DOHH2 (cell line): ENCODE results near the gene PROB1.
A peak's percentile ranks its signal among the peaks of the same experiment; 100 is the strongest.
"Not testable (repeated sequence)": the region's sequence is repeated elsewhere in the genome, so short reads cannot be mapped to it uniquely, and the experiment has no call there.

Source experiments
- H3F3A ChIP-seq: fragments of 200-600 bp; sonication (generic), shearing (Covaris generic); 2 replicates; pipeline ENCODE4 v1.6.0; 2016; ENCODE audit warnings: antibody characterized with exemption, mild to moderate bottlenecking; ENCODE audit not compliant: control insufficient read depth, insufficient read depth
- H3K27ac ChIP-seq: fragments of 200-600 bp; sonication (generic); 2 replicates; pipeline ENCODE4 v1.5.1; 2014; ENCODE audit warnings: low read depth, mild to moderate bottlenecking, low read length, moderate library complexity
- H3K27me3 ChIP-seq: fragments of 200-600 bp; sonication (generic); 2 replicates; pipeline ENCODE4 v1.6.1; 2014; ENCODE audit warnings: mild to moderate bottlenecking, low read length, mixed read lengths; ENCODE audit not compliant: control insufficient read depth
- H3K36me3 ChIP-seq: fragments of 200-600 bp; sonication (generic); 2 replicates; pipeline ENCODE4 v1.6.1; 2014; ENCODE audit warnings: mild to moderate bottlenecking, low read length, moderate library complexity, mixed read lengths; ENCODE audit not compliant: control insufficient read depth
- H3K4me1 ChIP-seq: fragments of 200-600 bp; sonication (generic); 2 replicates; pipeline ENCODE4 v1.6.1; 2014; ENCODE audit warnings: mild to moderate bottlenecking, low read length, mixed read lengths; ENCODE audit not compliant: control insufficient read depth
- H3K4me2 ChIP-seq: fragments of 200-600 bp; sonication (generic); 2 replicates; pipeline ENCODE4 v1.6.0; 2014; ENCODE audit warnings: mild to moderate bottlenecking, low read length, moderate library complexity
- H3K4me3 ChIP-seq: fragments of 200-600 bp; sonication (generic); 2 replicates; pipeline ENCODE4 v1.5.1; 2014; ENCODE audit warnings: mild to moderate bottlenecking, low read length, mixed read lengths
- H3K79me2 ChIP-seq: fragments of 200-600 bp; sonication (generic); 2 replicates; pipeline ENCODE4 v1.6.1; 2014; ENCODE audit warnings: mild to moderate bottlenecking, low read length, mixed read lengths; ENCODE audit not compliant: control insufficient read depth
- H3K9me2 ChIP-seq: fragments of 200-600 bp; sonication (generic); replicated peaks from 2 replicates; pipeline ENCODE4 v1.6.1; 2014; ENCODE audit warnings: mild to moderate bottlenecking, low read length, mixed read lengths; ENCODE audit not compliant: control insufficient read depth
- H3K9me3 ChIP-seq: fragments of 200-600 bp; sonication (generic); 2 replicates; pipeline ENCODE4 v1.6.1; 2014; ENCODE audit warnings: antibody characterized with exemption, low read length, mixed read lengths; ENCODE audit not compliant: control insufficient read depth, insufficient read depth
- H4K20me1 ChIP-seq: fragments of 200-600 bp; sonication (generic); 2 replicates; pipeline ENCODE4 v1.6.0; 2014; ENCODE audit warnings: low read depth, mild to moderate bottlenecking, antibody characterized with exemption, low read length, moderate library complexity; ENCODE audit not compliant: control insufficient read depth, insufficient read depth
- EZH2phosphoT487 ChIP-seq: fragments of 200-600 bp; sonication (generic); IDR thresholded peaks from 2 replicates; pipeline ENCODE4 v1.6.1; 2017; ENCODE audit warnings: borderline replicate concordance, mild to moderate bottlenecking, antibody characterized with exemption, low read length, moderate library complexity, mixed read lengths
- TF ChIP-seq, protein P1 (sequence below): fragments of 200-600 bp; sonication (generic); IDR thresholded peaks from one replicate; pipeline ENCODE4 v1.5.1; 2014; ENCODE audit warnings: antibody characterized with exemption, mild to moderate bottlenecking, low read depth, low read length; ENCODE audit not compliant: poor library complexity, severe bottlenecking

PROB1 gene

DNA sequence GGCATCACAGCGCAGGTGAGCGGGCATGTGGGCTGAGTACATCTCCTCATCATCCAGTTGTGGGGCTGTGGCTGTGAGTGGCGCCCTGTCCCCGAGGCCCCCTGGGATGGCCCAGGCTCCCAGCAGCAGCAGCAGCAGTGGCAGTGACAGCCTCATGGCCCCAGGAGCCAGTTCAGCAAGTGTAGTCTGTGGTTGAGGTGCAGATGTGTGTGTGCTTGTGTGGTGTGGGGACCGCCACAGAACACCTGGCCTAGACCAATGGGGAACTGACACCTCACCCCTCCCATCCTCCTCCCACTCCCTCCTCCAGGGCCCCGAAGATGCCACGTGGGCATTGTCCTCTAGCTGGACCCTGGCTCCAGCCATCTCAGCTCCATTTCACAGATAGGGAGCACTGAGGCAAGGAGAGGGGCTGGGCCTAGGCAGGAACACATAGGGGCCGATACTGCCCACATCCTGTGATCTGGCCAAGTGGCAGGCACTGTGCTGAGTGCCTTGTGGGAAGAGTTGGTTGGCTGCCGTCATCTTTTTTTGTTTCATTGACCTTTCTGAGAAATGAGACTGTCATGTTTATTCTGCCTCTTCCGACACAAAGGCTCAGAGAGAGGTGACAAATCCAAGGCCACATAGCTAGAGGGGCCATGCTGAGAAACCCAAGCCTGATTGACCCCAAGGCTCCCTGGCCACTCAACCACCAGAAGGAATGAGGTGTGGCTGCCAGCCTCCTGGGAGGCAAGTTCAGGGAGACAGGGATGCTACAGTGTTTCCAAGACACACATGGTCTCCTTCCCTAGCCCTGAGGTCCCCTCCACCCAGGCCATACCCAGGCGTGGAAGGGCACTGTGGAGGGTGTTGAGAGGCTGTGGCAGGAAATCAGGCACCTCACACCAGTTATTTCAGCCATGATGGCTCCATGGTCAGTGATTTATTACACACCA lies 4.9 kb downstream of the PROB1 start, which contains the start of gene MZB1:
Gene MZB1, minus strand, starts transcription at position 213 of the 938 bp plus-strand sequence. Its CDS starts 57 bp downstream, at position 156.
- no peak for TF ChIP-seq EZH2phosphoT487
- TF ChIP-seq, protein P1, sequence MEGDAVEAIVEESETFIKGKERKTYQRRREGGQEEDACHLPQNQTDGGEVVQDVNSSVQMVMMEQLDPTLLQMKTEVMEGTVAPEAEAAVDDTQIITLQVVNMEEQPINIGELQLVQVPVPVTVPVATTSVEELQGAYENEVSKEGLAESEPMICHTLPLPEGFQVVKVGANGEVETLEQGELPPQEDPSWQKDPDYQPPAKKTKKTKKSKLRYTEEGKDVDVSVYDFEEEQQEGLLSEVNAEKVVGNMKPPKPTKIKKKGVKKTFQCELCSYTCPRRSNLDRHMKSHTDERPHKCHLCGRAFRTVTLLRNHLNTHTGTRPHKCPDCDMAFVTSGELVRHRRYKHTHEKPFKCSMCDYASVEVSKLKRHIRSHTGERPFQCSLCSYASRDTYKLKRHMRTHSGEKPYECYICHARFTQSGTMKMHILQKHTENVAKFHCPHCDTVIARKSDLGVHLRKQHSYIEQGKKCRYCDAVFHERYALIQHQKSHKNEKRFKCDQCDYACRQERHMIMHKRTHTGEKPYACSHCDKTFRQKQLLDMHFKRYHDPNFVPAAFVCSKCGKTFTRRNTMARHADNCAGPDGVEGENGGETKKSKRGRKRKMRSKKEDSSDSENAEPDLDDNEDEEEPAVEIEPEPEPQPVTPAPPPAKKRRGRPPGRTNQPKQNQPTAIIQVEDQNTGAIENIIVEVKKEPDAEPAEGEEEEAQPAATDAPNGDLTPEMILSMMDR: no peak
- no peaks in the 10 kb centered on the region for H3K9me2 ChIP-seq
- H3K4me3 ChIP-seq: peak within 1 kb of the TSS; percentile 99
- peaks cover 48% of the 10 kb centered on the region for H3F3A ChIP-seq
- H3K4me1 ChIP-seq: peaks cover 74% of the 10 kb centered on the region
- H3K36me3 ChIP-seq: peaks cover 84% of the 10 kb centered on the region
- no peaks in the 10 kb centered on the region; the same call in 1 of the 2 replicates for H4K20me1 ChIP-seq
- peak within 1 kb of the TSS; percentile 99 for H3K27ac ChIP-seq
- H3K79me2 ChIP-seq: peaks cover 85% of the 10 kb centered on the region
- H3K9me3 ChIP-seq: no peaks in the 10 kb centered on the region
- no peaks in the 10 kb centered on the region for H3K27me3 ChIP-seq
- peak within 1 kb of the TSS; percentile 99 for H3K4me2 ChIP-seq

DNA sequence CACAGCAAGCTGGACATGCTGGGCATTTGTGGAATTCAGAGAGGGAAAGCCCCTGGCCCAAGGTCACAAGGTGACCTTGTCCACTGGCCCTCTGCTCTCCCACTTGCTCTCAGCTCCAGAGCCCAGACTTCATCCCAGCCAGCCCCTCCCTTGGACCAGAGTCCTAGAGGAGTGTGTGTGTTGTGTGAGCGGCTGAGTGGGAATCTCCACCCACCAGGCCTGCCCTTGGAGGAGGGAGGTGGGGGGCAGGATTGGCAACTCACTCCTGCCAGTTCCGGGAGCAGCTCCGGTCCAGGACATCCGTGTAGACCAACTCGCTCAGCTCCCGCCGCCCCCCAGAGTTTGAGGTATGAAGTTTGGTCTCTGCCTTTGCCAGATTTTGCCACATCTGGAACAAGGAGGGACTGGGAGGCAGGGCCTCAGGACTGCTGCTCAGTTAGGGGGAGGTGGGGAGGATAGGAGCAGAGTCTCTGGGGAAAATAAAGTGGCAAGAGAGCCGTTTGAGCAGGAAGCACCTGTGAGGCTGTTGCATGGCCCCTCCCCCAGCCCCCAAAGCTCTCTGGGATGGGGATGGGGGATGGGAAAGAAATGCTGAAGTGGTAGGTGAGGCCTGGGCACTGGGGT lies 6.6 kb downstream of the PROB1 start:
- Histone ChIP-seq H4K20me1 (no peaks in the 10 kb centered on the region; the same call in 1 of the 2 replicates), H3F3A (peaks cover 65% of the 10 kb centered on the region), H3K9me3 (no peaks in the 10 kb centered on the region), H3K36me3 (peaks cover 73% of the 10 kb centered on the region), H3K4me1 (peaks cover 81% of the 10 kb centered on the region), H3K27ac (peak overlapping the region; percentile 99), H3K79me2 (peaks cover 69% of the 10 kb centered on the region), H3K27me3 (no peaks in the 10 kb centered on the region), H3K9me2 (no peaks in the 10 kb centered on the region), H3K4me2 (peak overlapping the region; percentile 99), H3K4me3 (peak overlapping the region; percentile 99)
- no peak for TF ChIP-seq EZH2phosphoT487
- TF ChIP-seq, protein P1: no peak

DNA sequence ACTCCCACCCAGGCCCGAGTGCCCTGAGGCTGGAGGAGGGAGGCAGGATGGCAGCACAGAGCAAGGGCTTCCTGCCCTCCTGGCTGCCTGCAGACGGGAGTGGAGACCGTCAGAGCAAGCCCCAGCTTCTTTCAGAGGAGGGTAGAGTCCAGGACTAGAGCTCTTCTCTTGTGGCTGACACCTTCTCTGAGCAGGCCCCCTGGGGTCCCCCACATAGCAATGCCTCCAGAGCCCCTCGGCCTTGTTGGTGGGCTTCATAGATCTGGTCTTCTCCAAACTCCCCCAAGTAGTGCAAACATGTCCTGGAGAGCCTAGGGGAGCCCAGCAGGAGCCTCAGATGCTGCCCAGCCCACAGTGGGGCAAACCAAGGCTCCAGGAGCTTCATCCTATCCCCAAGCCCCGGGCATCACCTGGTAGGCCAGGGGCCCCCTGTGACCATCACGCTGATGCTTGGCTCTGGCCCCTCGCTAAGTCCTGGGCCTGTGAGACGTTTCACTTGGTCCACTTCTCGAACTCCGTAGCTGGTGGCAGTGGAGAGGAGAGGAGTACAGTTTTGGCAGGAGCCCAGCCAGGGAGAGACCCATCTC lies 7.2 kb downstream of the PROB1 start:
- H3K4me3 ChIP-seq: peak overlapping the region; percentile 99
- H3K4me1 ChIP-seq: peaks cover 82% of the 10 kb centered on the region
- H3K4me2 ChIP-seq: peak overlapping the region; percentile 99
- no peaks in the 10 kb centered on the region for H3K27me3 ChIP-seq
- peaks cover 67% of the 10 kb centered on the region for H3F3A ChIP-seq
- H3K27ac ChIP-seq: peak overlapping the region; percentile 99
- peaks cover 72% of the 10 kb centered on the region for H3K36me3 ChIP-seq
- TF ChIP-seq, protein P1: no peak
- TF ChIP-seq EZH2phosphoT487: no peak
- no peaks in the 10 kb centered on the region for H3K9me3 ChIP-seq
- H4K20me1 ChIP-seq: no peaks in the 10 kb centered on the region; the same call in 1 of the 2 replicates
- H3K79me2 ChIP-seq: peaks cover 63% of the 10 kb centered on the region
- H3K9me2 ChIP-seq: no peaks in the 10 kb centered on the region

DNA sequence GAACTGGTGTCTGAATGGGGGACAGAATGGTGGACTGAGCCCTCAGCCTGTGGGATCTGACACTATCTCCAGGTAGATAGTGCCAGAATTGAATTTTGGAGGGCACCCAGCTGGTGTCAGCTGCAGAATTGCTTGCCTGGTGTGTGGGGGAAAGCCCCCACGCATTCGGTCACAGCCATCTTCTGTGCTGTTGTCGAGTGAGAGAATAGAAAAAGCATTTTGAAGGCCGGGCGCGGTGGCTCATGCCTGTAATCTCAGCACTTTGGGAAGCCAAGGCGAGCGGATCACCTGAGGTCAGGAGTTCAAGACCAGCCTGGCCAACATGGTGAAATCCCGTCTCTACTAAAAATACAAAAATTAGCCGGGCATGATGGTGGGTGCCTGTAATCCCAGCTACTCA lies 7.9 kb downstream of the PROB1 start:
- H3F3A ChIP-seq: peaks cover 69% of the 10 kb centered on the region
- peak overlapping the region; percentile 99 for H3K27ac ChIP-seq
- H4K20me1 ChIP-seq: not testable (repeated sequence)

More for the DNA sequence above, 7.9 kb downstream of the PROB1 start:
- Histone ChIP-seq H3K4me1 (peaks cover 89% of the 10 kb centered on the region), H3K36me3 (peaks cover 70% of the 10 kb centered on the region), H3K4me2 (peak overlapping the region; percentile 99), H3K4me3 (peak overlapping the region; percentile 99), H3K79me2 (peaks cover 59% of the 10 kb centered on the region)
- not testable (repeated sequence) for H3K9me3 ChIP-seq, H3K9me2 ChIP-seq, H3K27me3 ChIP-seq
